K562 (cell line): ENCODE measurements around the gene BRMS1. TPM values are rescaled to one million over a fixed set of nuclear protein-coding genes. Genes with fewer than 3 reads are reported as not detected.

Source experiments
- CSDE1 ChIP-seq, 2 experiments: fragments of 450-650 bp; IDR thresholded peaks; 2 replicates each; pipeline ENCODE4 v1.6.1; 2016; ENCODE audit warnings: mild to moderate bottlenecking in 1 of 2
- CXXC5 ChIP-seq: fragments of 250-450 bp; sonication (Bioruptor Pico); IDR thresholded peaks from 2 replicates; pipeline ENCODE4 v1.8.0; 2022; ENCODE audit warnings: inconsistent platforms, mild to moderate bottlenecking, moderate library complexity
- HEY1 ChIP-seq: fragments of 250-450 bp; sonication (Bioruptor Pico); IDR thresholded peaks from 2 replicates; pipeline ENCODE4 v1.5.0; 2020; ENCODE audit warnings: mild to moderate bottlenecking, moderate library complexity, borderline replicate concordance
- HINFP ChIP-seq: fragments of 450-650 bp; conservative IDR thresholded peaks from 2 replicates; pipeline ENCODE4 v1.6.1; 2016; ENCODE audit warnings: missing genetic modification characterization, low read depth, mild to moderate bottlenecking, control low read depth, missing compliant biosample characterization
- HIVEP1 ChIP-seq: fragments of 250-450 bp; sonication (Bioruptor Pico); IDR thresholded peaks from 2 replicates; pipeline ENCODE4 v1.4.0; 2020; ENCODE audit warnings: mild to moderate bottlenecking
- JUND ChIP-seq, 2 experiments: IDR thresholded peaks; 2 replicates in 1 of 2; 3 replicates in 1 of 2; pipeline ENCODE4 v1.6.1; 2011; ENCODE audit warnings: borderline replicate concordance in 2 of 2, low read depth in 2 of 2, low read length in 2 of 2, improper control_type of control experiment in 1 of 2, missing biosample characterization in 1 of 2, missing genetic modification characterization in 1 of 2, missing genetic modification reagents in 1 of 2
- RFX5 ChIP-seq: IDR thresholded peaks from 2 replicates; pipeline ENCODE4 v1.6.1; 2011; ENCODE audit warnings: low read depth, mild to moderate bottlenecking, improper control_type of control experiment, low read length
- ZKSCAN1 ChIP-seq: fragments of 150-350 bp; IDR thresholded peaks from 2 replicates; pipeline ENCODE4 v1.6.1; 2016; ENCODE audit warnings: low read depth, low read length
- ZNF197 ChIP-seq: fragments of 200-800 bp; sonication (Bioruptor generic); IDR thresholded peaks from 2 replicates; pipeline ENCODE4 v1.6.1; 2016; ENCODE audit warnings: low read depth, missing genetic modification characterization, missing compliant biosample characterization
- ZNF764 ChIP-seq: fragments of 250-450 bp; sonication (Bioruptor Pico); IDR thresholded peaks from 2 replicates; pipeline ENCODE4 v1.4.0; 2020; ENCODE audit warnings: low read depth, mild to moderate bottlenecking, moderate library complexity
- polyA plus RNA-seq, 8 experiments: library from polyadenylated mRNA; depleted of rRNA in 4 of 8; stranded (reverse) in 5 of 8; unstranded in 3 of 8; fragments of >200 nt; fragmentation: Nextera tagmentation in 2 of 8; fragmentation: Illumina TruSeq in 1 of 8; extraction: Ambion mirVana in 2 of 8; extraction: Trizol in 1 of 8; gene quantifications; 2 replicates each; pipeline versions ENCODE4 v1.2.1 to v1.2.3, GENCODE V29; 2011 to 2014; ENCODE audit warnings: inconsistent platforms in 1 of 8, missing spikeins in 1 of 8
- total RNA-seq, 7 experiments: library from RNA; depleted of rRNA in 6 of 7; stranded (reverse); fragments of >200 nt in 6 of 7; fragmentation: Illumina TruSeq in 2 of 7; extraction: Trizol in 2 of 7; gene quantifications; 2 replicates each; pipeline versions ENCODE4 v1.2.1 to v1.2.3, GENCODE V29; 2011 to 2021; ENCODE audit warnings: low replicate concordance in 1 of 7
- TF ChIP-seq, protein P1 (sequence below): sonication (generic); formaldehyde crosslinking; IDR thresholded peaks from 2 replicates; pipeline ENCODE4 v1.8.0; 2022; ENCODE audit warnings: mild to moderate bottlenecking, missing genetic modification reagents, borderline replicate concordance
- TF ChIP-seq, protein P2 (sequence below), 2 experiments: IDR thresholded peaks; 2 replicates each; pipeline ENCODE4 v1.6.1; 2012; ENCODE audit warnings: improper control_type of control experiment in 2 of 2, low read depth in 2 of 2, low read length in 2 of 2, borderline replicate concordance in 1 of 2
- TF ChIP-seq, protein P3 (sequence below): fragments of 450-650 bp; IDR thresholded peaks from 2 replicates; pipeline ENCODE4 v1.6.1; 2018; ENCODE audit not compliant: partially characterized antibody

The BRMS1 gene
- total and polyA plus RNA-seq, 9 of the 15 experiments (the other 6 are each of a cell fraction or from before 2014, with no cell fraction given): 2.2 to 78.8 (median 33.4) TPM

DNA sequence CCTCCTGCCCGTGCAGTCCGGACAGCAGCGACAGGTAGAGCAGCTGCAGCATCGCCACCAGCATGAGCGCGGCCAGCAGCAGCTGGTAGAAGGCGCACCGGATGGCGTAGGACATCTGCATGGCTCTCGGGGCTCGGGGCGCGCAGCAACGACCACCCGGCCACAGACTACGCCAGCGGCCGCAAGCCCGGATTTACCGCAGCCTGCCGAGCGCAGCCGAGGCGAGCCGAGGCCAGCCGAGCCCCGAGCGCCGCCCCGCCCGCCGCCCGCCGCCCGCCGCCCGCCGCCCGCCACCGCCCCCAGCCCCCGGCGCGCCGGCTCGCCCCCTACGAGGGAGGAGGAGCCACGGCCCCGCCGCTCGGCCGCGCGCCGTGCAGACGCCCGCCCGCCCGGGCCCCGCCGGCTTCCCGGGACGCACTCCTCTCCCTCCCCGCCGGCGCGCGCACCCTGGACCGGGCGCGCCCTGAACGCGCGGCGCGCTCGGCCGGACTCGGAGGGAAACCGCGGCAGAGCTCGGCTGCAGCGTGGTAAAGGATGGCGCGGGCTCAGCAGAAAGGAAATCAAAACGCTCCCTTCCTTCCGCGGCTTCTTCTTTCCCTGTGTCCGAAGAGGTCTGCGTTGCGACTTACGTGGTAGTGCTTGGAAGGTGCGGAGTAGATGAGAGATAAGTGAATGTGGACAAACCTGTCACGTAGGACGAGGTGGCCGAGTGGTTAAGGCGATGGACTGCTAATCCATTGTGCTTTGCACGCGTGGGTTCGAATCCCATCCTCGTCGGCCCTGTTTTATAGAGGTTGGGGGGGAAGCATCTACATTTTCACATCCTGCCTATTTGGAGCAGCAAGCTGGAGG lies 2.7 kb upstream of the BRMS1 start, which contains the start of gene B4GAT1 (continued):
- TF ChIP-seq HINFP (tag): 0 out of 2 replicates have a peak, but pooled peaks have one; percentile 10
- TF ChIP-seq HEY1 (CRISPR knock-in tag): no peak
- TF ChIP-seq, protein P1, sequence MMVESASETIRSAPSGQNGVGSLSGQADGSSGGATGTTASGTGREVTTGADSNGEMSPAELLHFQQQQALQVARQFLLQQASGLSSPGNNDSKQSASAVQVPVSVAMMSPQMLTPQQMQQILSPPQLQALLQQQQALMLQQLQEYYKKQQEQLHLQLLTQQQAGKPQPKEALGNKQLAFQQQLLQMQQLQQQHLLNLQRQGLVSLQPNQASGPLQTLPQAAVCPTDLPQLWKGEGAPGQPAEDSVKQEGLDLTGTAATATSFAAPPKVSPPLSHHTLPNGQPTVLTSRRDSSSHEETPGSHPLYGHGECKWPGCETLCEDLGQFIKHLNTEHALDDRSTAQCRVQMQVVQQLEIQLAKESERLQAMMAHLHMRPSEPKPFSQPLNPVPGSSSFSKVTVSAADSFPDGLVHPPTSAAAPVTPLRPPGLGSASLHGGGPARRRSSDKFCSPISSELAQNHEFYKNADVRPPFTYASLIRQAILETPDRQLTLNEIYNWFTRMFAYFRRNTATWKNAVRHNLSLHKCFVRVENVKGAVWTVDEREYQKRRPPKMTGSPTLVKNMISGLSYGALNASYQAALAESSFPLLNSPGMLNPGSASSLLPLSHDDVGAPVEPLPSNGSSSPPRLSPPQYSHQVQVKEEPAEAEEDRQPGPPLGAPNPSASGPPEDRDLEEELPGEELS: no peak
- TF ChIP-seq, protein P2, sequence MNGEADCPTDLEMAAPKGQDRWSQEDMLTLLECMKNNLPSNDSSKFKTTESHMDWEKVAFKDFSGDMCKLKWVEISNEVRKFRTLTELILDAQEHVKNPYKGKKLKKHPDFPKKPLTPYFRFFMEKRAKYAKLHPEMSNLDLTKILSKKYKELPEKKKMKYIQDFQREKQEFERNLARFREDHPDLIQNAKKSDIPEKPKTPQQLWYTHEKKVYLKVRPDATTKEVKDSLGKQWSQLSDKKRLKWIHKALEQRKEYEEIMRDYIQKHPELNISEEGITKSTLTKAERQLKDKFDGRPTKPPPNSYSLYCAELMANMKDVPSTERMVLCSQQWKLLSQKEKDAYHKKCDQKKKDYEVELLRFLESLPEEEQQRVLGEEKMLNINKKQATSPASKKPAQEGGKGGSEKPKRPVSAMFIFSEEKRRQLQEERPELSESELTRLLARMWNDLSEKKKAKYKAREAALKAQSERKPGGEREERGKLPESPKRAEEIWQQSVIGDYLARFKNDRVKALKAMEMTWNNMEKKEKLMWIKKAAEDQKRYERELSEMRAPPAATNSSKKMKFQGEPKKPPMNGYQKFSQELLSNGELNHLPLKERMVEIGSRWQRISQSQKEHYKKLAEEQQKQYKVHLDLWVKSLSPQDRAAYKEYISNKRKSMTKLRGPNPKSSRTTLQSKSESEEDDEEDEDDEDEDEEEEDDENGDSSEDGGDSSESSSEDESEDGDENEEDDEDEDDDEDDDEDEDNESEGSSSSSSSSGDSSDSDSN (IDR thresholded peaks at IDR 0.05; ENCODE audit: borderline replicate concordance in 1 of 2, low read depth in 2 of 2, low read length in 2 of 2): 0 out of 4 replicates have a peak, but pooled peaks of 1 of the 2 experiments have one; percentile 51
- TF ChIP-seq CSDE1 (IDR thresholded peaks at IDR 0.05): peak in 1 of 2 experiments; percentile 77; a peak in 2 of 4 replicates
- TF ChIP-seq HIVEP1 (CRISPR knock-in tag): no peak
- peak; percentile 65; the same call in 1 of the 2 replicates for TF ChIP-seq RFX5
- TF ChIP-seq JUND (IDR thresholded peaks at IDR 0.05; ENCODE audit: borderline replicate concordance, low read depth, low read length): 0 out of 2 replicates have a peak, but pooled peaks have one; percentile 24
- TF ChIP-seq JUND (tag; IDR thresholded peaks at IDR 0.05; ENCODE audit: borderline replicate concordance, low read depth, low read length): peak; percentile 44; the same call in 1 of the 3 replicates
- peak; percentile 60; the same call in 1 of the 2 replicates for TF ChIP-seq ZNF197 (CRISPR knock-in tag)
- peak; percentile 65; the same call in 1 of the 2 replicates for TF ChIP-seq ZNF764 (CRISPR knock-in tag)
- TF ChIP-seq, protein P3, sequence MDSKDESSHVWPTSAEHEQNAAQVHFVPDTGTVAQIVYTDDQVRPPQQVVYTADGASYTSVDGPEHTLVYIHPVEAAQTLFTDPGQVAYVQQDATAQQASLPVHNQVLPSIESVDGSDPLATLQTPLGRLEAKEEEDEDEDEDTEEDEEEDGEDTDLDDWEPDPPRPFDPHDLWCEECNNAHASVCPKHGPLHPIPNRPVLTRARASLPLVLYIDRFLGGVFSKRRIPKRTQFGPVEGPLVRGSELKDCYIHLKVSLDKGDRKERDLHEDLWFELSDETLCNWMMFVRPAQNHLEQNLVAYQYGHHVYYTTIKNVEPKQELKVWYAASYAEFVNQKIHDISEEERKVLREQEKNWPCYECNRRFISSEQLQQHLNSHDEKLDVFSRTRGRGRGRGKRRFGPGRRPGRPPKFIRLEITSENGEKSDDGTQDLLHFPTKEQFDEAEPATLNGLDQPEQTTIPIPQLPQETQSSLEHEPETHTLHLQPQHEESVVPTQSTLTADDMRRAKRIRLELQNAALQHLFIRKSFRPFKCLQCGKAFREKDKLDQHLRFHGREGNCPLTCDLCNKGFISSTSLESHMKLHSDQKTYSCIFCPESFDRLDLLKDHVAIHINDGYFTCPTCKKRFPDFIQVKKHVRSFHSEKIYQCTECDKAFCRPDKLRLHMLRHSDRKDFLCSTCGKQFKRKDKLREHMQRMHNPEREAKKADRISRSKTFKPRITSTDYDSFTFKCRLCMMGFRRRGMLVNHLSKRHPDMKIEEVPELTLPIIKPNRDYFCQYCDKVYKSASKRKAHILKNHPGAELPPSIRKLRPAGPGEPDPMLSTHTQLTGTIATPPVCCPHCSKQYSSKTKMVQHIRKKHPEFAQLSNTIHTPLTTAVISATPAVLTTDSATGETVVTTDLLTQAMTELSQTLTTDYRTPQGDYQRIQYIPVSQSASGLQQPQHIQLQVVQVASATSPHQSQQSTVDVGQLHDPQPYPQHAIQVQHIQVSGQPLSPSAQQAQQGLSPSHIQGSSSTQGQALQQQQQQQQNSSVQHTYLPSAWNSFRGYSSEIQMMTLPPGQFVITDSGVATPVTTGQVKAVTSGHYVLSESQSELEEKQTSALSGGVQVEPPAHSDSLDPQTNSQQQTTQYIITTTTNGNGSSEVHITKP: peak; percentile 13
- peak; percentile 89 for TF ChIP-seq CXXC5 (CRISPR knock-in tag)
- TF ChIP-seq ZKSCAN1: 0 out of 2 replicates have a peak, but pooled peaks have one; percentile 16
